GM18868 (cell line): ENCODE data around the gene CAV2.

ENCODE experiments used
- ATAC-seq: cut with Tn5 transposase; IDR thresholded peaks from one replicate; pipeline ENCODE4 v1.9.1; 2021; ENCODE audit warnings: mild to moderate bottlenecking, moderate library complexity; ENCODE audit not compliant: unreplicated experiment

CAV2 gene

GRCh38 chr7:116494472-116494871, 5.1 kb upstream of the CAV2 start:
- ATAC-seq, result no peak

GRCh38 chr7:116495736-116496135, 3.8 kb upstream of the CAV2 start:
- no peak for ATAC-seq

GRCh38 chr7:116496653-116497052, 2.9 kb upstream of the CAV2 start:
- ATAC-seq, result no peak

- no peak for ATAC-seq
Observed at GRCh38 chr7:116497708-116498107, 1.8 kb upstream of the CAV2 start.

- ATAC-seq, result peak; percentile 78
Observed at GRCh38 chr7:116500078-116500853, 728 bp downstream of the CAV2 start.

GRCh38 chr7:116501425-116502167, 2.1 kb downstream of the CAV2 start:
- no peak for ATAC-seq

- no peak for ATAC-seq
Observed at GRCh38 chr7:116502201-116503096, 2.9 kb downstream of the CAV2 start.

- ATAC-seq, result no peak
Observed at GRCh38 chr7:116503835-116504234, 4.3 kb downstream of the CAV2 start.

GRCh38 chr7:116505278-116505677, 5.7 kb downstream of the CAV2 start:
- ATAC-seq, result no peak

GRCh38 chr7:116505823-116506222, 6.3 kb downstream of the CAV2 start:
- ATAC-seq, result no peak

GRCh38 chr7:116509982-116510579, 10.5 kb downstream of the CAV2 start:
- no peak for ATAC-seq

- no peak for ATAC-seq
Observed at GRCh38 chr7:116510795-116511194, 11.3 kb downstream of the CAV2 start.

- peak; percentile 97 for ATAC-seq
Observed at GRCh38 chr7:116511552-116512519, 12.3 kb downstream of the CAV2 start.

GRCh38 chr7:116512520-116513188, 13.1 kb downstream of the CAV2 start:
- no peak for ATAC-seq

- no peak for ATAC-seq
Observed at GRCh38 chr7:116515584-116515983, 16.0 kb downstream of the CAV2 start.

- no peak for ATAC-seq
Observed at GRCh38 chr7:116516324-116516723, 16.8 kb downstream of the CAV2 start.

- no peak for ATAC-seq
Observed at GRCh38 chr7:116517626-116518025, 18.1 kb downstream of the CAV2 start.

- ATAC-seq, result no peak
Observed at GRCh38 chr7:116518961-116519360, 19.4 kb downstream of the CAV2 start.

- ATAC-seq, result no peak
Observed at GRCh38 chr7:116521046-116521664, 21.6 kb downstream of the CAV2 start.
